HUES48 (cell line): Measurements from ENCODE around the gene SPATA16.
"Not testable (repeated sequence)": the region's sequence is repeated elsewhere in the genome, so short reads cannot be mapped to it uniquely, and the experiment has no call there.

Experiments
- H3K27ac ChIP-seq: one replicate; pipeline ENCODE4 v1.7.0; 2013; ENCODE audit warnings: low read depth, low read length, inconsistent platforms
- H3K27me3 ChIP-seq: 2 replicates; pipeline ENCODE4 v1.6.1; 2013; ENCODE audit warnings: mild to moderate bottlenecking, low read length; ENCODE audit not compliant: control insufficient read depth, insufficient read depth
- H3K36me3 ChIP-seq: 2 replicates; pipeline ENCODE4 v1.6.1; 2013; ENCODE audit warnings: low read length; ENCODE audit not compliant: control insufficient read depth, insufficient read depth
- H3K4me1 ChIP-seq: 2 replicates; pipeline ENCODE4 v1.6.1; 2013; ENCODE audit warnings: mild to moderate bottlenecking, low read length; ENCODE audit not compliant: control insufficient read depth, insufficient read depth
- H3K4me3 ChIP-seq: 2 replicates; pipeline ENCODE4 v1.5.1; 2013; ENCODE audit warnings: mild to moderate bottlenecking, low read depth, low read length
- H3K9ac ChIP-seq: 2 replicates; pipeline ENCODE4 v1.6.1; 2013; ENCODE audit warnings: mild to moderate bottlenecking, low read depth, low read length, moderate library complexity
- H3K9me3 ChIP-seq: 2 replicates; pipeline ENCODE4 v1.6.1; 2013; ENCODE audit warnings: low read length; ENCODE audit not compliant: control insufficient read depth, insufficient read depth

The SPATA16 gene

GRCh38 chr3:172981407-172981983 lies 159.5 kb downstream of the SPATA16 start:
- Histone ChIP-seq H3K9me3 (no peaks in the 10 kb centered on the region), H3K4me1 (no peaks in the 10 kb centered on the region), H3K27me3 (no peaks in the 10 kb centered on the region), H3K9ac (no peak overlapping the region), H3K36me3 (no peaks in the 10 kb centered on the region), H3K27ac (no peak overlapping the region), H3K4me3 (no peak overlapping the region)

DNA sequence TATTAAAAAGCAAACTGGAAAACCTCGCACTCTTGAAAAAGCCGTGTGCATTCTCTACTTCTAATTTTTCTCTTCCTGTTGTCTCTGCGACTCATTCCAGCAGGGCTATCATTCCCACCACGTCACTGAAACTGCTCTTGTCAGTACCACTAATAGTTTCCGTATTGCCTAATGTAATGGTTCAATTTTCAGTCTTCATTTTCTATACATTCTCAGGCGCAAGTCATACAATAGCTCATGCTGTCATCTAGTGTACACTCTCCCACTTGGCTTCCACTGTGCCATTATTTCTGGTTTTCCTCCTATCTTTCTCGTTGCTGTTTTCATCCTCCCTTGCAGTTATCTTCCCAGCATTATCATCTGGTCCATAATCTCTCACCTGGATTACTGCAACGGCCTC lies 160.2 kb downstream of the SPATA16 start:
- Histone ChIP-seq H3K4me1 (no peaks in the 10 kb centered on the region), H3K27me3 (no peaks in the 10 kb centered on the region), H3K4me3 (no peak overlapping the region), H3K9ac (no peak overlapping the region), H3K9me3 (no peaks in the 10 kb centered on the region), H3K36me3 (no peaks in the 10 kb centered on the region), H3K27ac (no peak overlapping the region)

GRCh38 chr3:172977696-172978095 lies 163.3 kb downstream of the SPATA16 start:
- H3K36me3 ChIP-seq: no peaks in the 10 kb centered on the region
- H3K9me3 ChIP-seq: no peaks in the 10 kb centered on the region
- no peak overlapping the region for H3K4me3 ChIP-seq
- H3K27me3 ChIP-seq: no peaks in the 10 kb centered on the region
- H3K9ac ChIP-seq: no peak overlapping the region
- no peak overlapping the region for H3K27ac ChIP-seq
- no peaks in the 10 kb centered on the region for H3K4me1 ChIP-seq

DNA sequence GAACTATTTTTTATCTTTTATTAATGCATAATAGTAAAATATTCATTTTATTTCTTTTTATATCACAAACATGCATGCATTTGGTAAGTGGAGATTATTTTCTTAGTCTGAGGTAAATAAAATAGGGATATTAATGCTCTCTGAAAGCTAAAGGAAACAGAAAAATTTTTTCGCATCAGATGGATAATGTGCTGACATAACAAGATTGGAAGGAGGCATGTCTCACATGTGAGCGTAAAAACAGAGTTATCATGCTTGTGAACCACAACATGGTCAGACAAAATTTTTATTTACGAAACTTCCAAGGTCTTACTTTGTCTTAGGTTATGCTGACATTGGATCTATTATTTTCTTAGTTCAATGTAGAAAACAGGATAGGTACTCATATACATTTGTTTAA lies 166.1 kb downstream of the SPATA16 start:
- H3K36me3 ChIP-seq: no peaks in the 10 kb centered on the region
- no peaks in the 10 kb centered on the region for H3K27me3 ChIP-seq
- H3K9me3 ChIP-seq: no peaks in the 10 kb centered on the region
- H3K27ac ChIP-seq: no peak overlapping the region
- no peak overlapping the region for H3K9ac ChIP-seq
- no peaks in the 10 kb centered on the region for H3K4me1 ChIP-seq
- H3K4me3 ChIP-seq: no peak overlapping the region

DNA sequence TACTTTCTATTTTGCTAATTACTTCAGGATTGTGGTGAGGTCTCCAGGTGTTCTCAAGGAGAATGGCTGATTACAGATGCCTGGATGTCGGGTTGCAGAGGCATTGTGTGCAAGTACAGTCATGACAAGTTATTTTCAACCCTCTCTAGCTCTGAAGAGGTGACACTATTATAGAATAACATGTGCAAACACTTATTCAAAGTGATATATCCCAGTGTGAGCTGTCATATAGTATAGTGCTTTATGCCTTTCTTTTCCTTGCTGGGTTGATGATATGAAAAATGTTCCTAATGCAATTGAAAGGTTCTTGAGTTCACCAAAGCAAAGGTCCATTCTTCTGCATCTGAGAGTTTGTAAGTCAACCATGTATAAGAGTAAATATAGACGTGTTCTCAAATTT lies 167.2 kb downstream of the SPATA16 start:
- H3K27ac ChIP-seq: no peak overlapping the region
- no peaks in the 10 kb centered on the region for H3K36me3 ChIP-seq
- no peak overlapping the region for H3K9ac ChIP-seq
- no peaks in the 10 kb centered on the region for H3K4me1 ChIP-seq
- H3K9me3 ChIP-seq: no peaks in the 10 kb centered on the region
- no peak overlapping the region for H3K4me3 ChIP-seq
- no peaks in the 10 kb centered on the region for H3K27me3 ChIP-seq

GRCh38 chr3:172972717-172973116 lies 168.3 kb downstream of the SPATA16 start:
- H3K9me3 ChIP-seq: peaks cover under 1% of the 10 kb centered on the region; the same call in 1 of the 2 replicates
- H3K9ac ChIP-seq: no peak overlapping the region
- no peaks in the 10 kb centered on the region for H3K36me3 ChIP-seq
- no peaks in the 10 kb centered on the region for H3K27me3 ChIP-seq
- no peak overlapping the region for H3K27ac ChIP-seq
- H3K4me3 ChIP-seq: no peak overlapping the region
- H3K4me1 ChIP-seq: no peaks in the 10 kb centered on the region

GRCh38 chr3:172972067-172972466 lies 169.0 kb downstream of the SPATA16 start:
- Histone ChIP-seq H3K4me3 (no peak overlapping the region), H3K36me3 (no peaks in the 10 kb centered on the region), H3K9me3 (peaks cover 4% of the 10 kb centered on the region; the same call in 1 of the 2 replicates), H3K27ac (no peak overlapping the region), H3K4me1 (no peaks in the 10 kb centered on the region), H3K9ac (no peak overlapping the region), H3K27me3 (no peaks in the 10 kb centered on the region)

DNA sequence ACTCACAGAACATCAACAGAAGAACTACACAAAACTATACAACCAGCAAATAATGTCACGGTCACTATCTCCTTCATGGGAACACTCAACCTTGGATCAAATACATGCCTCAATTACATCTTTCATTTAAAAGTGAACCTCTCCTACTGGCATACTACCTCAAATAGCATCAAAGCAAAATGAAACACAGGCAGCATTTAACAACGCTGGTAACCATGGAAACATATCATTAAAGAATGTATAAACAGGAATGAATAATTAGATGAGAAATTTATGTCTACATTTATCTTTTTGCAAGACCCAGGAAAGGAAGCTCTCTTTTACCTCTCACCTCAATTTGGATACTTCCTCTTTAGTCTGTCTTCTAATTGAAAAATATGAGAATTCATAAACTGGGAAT lies 172.4 kb downstream of the SPATA16 start:
- Histone ChIP-seq H3K9me3 (peaks cover 4% of the 10 kb centered on the region; the same call in 1 of the 2 replicates), H3K4me1 (no peaks in the 10 kb centered on the region), H3K27me3 (no peaks in the 10 kb centered on the region), H3K4me3 (no peak overlapping the region), H3K27ac (no peak overlapping the region), H3K9ac (no peak overlapping the region), H3K36me3 (no peaks in the 10 kb centered on the region)

GRCh38 chr3:172965256-172965655 lies 175.8 kb downstream of the SPATA16 start:
- Histone ChIP-seq H3K4me3 (no peak overlapping the region), H3K4me1 (no peaks in the 10 kb centered on the region), H3K27me3 (no peaks in the 10 kb centered on the region), H3K9me3 (peaks cover 4% of the 10 kb centered on the region; the same call in 1 of the 2 replicates), H3K9ac (no peak overlapping the region), H3K36me3 (no peaks in the 10 kb centered on the region), H3K27ac (no peak overlapping the region)

GRCh38 chr3:172960626-172961182 lies 180.3 kb downstream of the SPATA16 start:
- H3K36me3 ChIP-seq, H3K27ac ChIP-seq: not testable (repeated sequence)

GRCh38 chr3:172958565-172958964 lies 182.5 kb downstream of the SPATA16 start:
- no peak overlapping the region for H3K9ac ChIP-seq
- H3K27ac ChIP-seq: no peak overlapping the region
- no peaks in the 10 kb centered on the region for H3K27me3 ChIP-seq
- H3K9me3 ChIP-seq: no peaks in the 10 kb centered on the region
- no peak overlapping the region for H3K4me3 ChIP-seq
- H3K36me3 ChIP-seq: no peaks in the 10 kb centered on the region
- no peaks in the 10 kb centered on the region for H3K4me1 ChIP-seq

More at GRCh38 chr3:172960626-172961182, 180.3 kb downstream of the SPATA16 start:
- not testable (repeated sequence) for H3K9ac ChIP-seq, H3K9me3 ChIP-seq, H3K4me3 ChIP-seq, H3K27me3 ChIP-seq, H3K4me1 ChIP-seq
